Left ventricle myocardium inferior (tissue), 1 donor: ENCODE measurements around the gene ACOXL. TPM values are rescaled to one million over a fixed set of nuclear protein-coding genes. Genes with fewer than 3 reads are reported as not detected.

Source experiments
- DNase-seq: peaks from one replicate; pipeline ENCODE4 v3.0.0-alpha.2; 2020
- H3K27ac ChIP-seq: fragments of 200-600 bp; replicated peaks from 2 replicates; pipeline ENCODE4 v1.8.0; 2021
- H3K27me3 ChIP-seq: fragments of 200-600 bp; 2 replicates; pipeline ENCODE4 v1.8.0; 2021; ENCODE audit warnings: low read depth
- H3K36me3 ChIP-seq: fragments of 200-600 bp; 2 replicates; pipeline ENCODE4 v1.8.0; 2021
- H3K4me1 ChIP-seq: fragments of 200-600 bp; 2 replicates; pipeline ENCODE4 v1.8.0; 2021
- H3K4me3 ChIP-seq: fragments of 200-600 bp; 2 replicates; pipeline ENCODE4 v1.8.0; 2021; ENCODE audit warnings: mild to moderate bottlenecking, moderate library complexity
- H3K9me3 ChIP-seq: fragments of 200-600 bp; replicated peaks from 2 replicates; pipeline ENCODE4 v1.8.0; 2021
- CTCF ChIP-seq: fragments of 200-600 bp; IDR thresholded peaks from 2 replicates; pipeline ENCODE4 v1.8.0; 2021; ENCODE audit warnings: antibody characterized with exemption, mild to moderate bottlenecking, borderline replicate concordance
- intact Hi-C: fragments of 100-400 bp; cut with micrococcal nuclease; formaldehyde crosslinking; loops from one replicate; pipeline ENCODE4 v1.11.0; 2022
- total RNA-seq: library from RNA; stranded (reverse); fragmentation: NEBNext Ultra II Directional; extraction: Animal tissue kit (Norgen Biotek cat#: 25700); gene quantifications from one replicate; pipeline ENCODE4 v1.2.1, GENCODE V29; 2021
- donor health status: DM: no; HTN: yes; CAD: no; lungs with severe emphysema.

The ACOXL gene
- total RNA-seq, 1 donor from 2014 or later: not detected

GRCh38 chr2:111135237-111135909 is 403.0 kb downstream of the ACOXL start:
- intact Hi-C loops: no loop called here
- H3K4me1 ChIP-seq: peaks cover 57% of the 10 kb centered on the region
- TF ChIP-seq CTCF: no peak
- H3K36me3 ChIP-seq: peaks cover 2% of the 10 kb centered on the region
- H3K9me3 ChIP-seq: no peaks in the 10 kb centered on the region
- no peak overlapping the region for H3K27ac ChIP-seq
- DNase-seq: no peak
- no peaks in the 10 kb centered on the region for H3K27me3 ChIP-seq
- no peak overlapping the region for H3K4me3 ChIP-seq

GRCh38 chr2:111135910-111136297 is 403.5 kb downstream of the ACOXL start:
- no peaks in the 10 kb centered on the region for H3K36me3 ChIP-seq
- no peak overlapping the region for H3K27ac ChIP-seq
- no peaks in the 10 kb centered on the region for H3K9me3 ChIP-seq
- DNase-seq: peak; percentile 36
- peak; percentile 55 for TF ChIP-seq CTCF
- intact Hi-C loops: no loop called here
- no peak overlapping the region for H3K4me3 ChIP-seq
- peaks cover 57% of the 10 kb centered on the region for H3K4me1 ChIP-seq
- no peaks in the 10 kb centered on the region for H3K27me3 ChIP-seq

- no peak overlapping the region for H3K27ac ChIP-seq
- H3K4me1 ChIP-seq: peaks cover 41% of the 10 kb centered on the region
- no peaks in the 10 kb centered on the region for H3K27me3 ChIP-seq
- H3K9me3 ChIP-seq: no peaks in the 10 kb centered on the region
- peaks cover 6% of the 10 kb centered on the region for H3K36me3 ChIP-seq
- no peak overlapping the region for H3K4me3 ChIP-seq
- no peak for TF ChIP-seq CTCF
- DNase-seq: no peak
- intact Hi-C loops: no loop called here
Measured at GRCh38 chr2:111138839-111139238, 406.5 kb downstream of the ACOXL start.

GRCh38 chr2:111139637-111140317 is 407.4 kb downstream of the ACOXL start:
- Histone ChIP-seq H3K27me3 (no peaks in the 10 kb centered on the region), H3K4me3 (no peak overlapping the region), H3K27ac (no peak overlapping the region), H3K4me1 (peaks cover 37% of the 10 kb centered on the region), H3K36me3 (peaks cover 6% of the 10 kb centered on the region), H3K9me3 (no peaks in the 10 kb centered on the region)
- intact Hi-C loops: no loop called here
- no peak for TF ChIP-seq CTCF
- DNase-seq: no peak

- intact Hi-C loops: no loop called here
- H3K4me3 ChIP-seq: no peak overlapping the region
- H3K9me3 ChIP-seq: no peaks in the 10 kb centered on the region
- no peak overlapping the region for H3K27ac ChIP-seq
- H3K36me3 ChIP-seq: peaks cover 6% of the 10 kb centered on the region
- no peak for TF ChIP-seq CTCF
- peaks cover 27% of the 10 kb centered on the region for H3K4me1 ChIP-seq
- no peak for DNase-seq
- H3K27me3 ChIP-seq: no peaks in the 10 kb centered on the region
Measured at GRCh38 chr2:111140815-111141214, 408.4 kb downstream of the ACOXL start.
